ENCODE data around the gene COPA. TPM values are rescaled to one million over a fixed set of nuclear protein-coding genes. Genes with fewer than 3 reads are reported as not detected.

The COPA gene
- polyA plus RNA-seq, 6 donors from 2014 or later, result 107 to 130 (median 119) TPM

GRCh38 chr1:160359559-160360226 lies 16.6 kb upstream of the COPA start:
- H3K4me3 Mint-ChIP-seq, result no peak overlapping the region
- no peak for DNase-seq
- H3K27ac Mint-ChIP-seq, result peak overlapping the region in 2 of 6 donors; percentile 8 to 92
- peaks cover 26 to 44% of the 10 kb centered on the region in 2 donors for H3K36me3 Mint-ChIP-seq
- no peaks in the 10 kb centered on the region for H3K9me3 Mint-ChIP-seq
- H3K4me1 Mint-ChIP-seq, result peaks cover 0 to 17% (median 0%) of the 10 kb centered on the region in 3 donors
- H3K27me3 Mint-ChIP-seq, result no peaks in the 10 kb centered on the region
- no peak for ATAC-seq (ENCODE audit: low read depth in 2 of 2)

GRCh38 chr1:160358073-160358472 lies 15.0 kb upstream of the COPA start:
- Mint-ChIP-seq H3K36me3 (peaks cover 32 to 60% of the 10 kb centered on the region in 2 donors), H3K9me3 (no peaks in the 10 kb centered on the region), H3K27ac (peak overlapping the region in 2 of 6 donors; percentile 39 to 79), H3K4me1 (peaks cover 0 to 12% (median 0%) of the 10 kb centered on the region in 3 donors), H3K4me3 (no peak overlapping the region), H3K27me3 (no peaks in the 10 kb centered on the region)
- DNase-seq (no peak), ATAC-seq (ENCODE audit: low read depth in 2 of 2) (no peak)

GRCh38 chr1:160357286-160358002 lies 14.4 kb upstream of the COPA start:
- peaks cover 0 to 8% (median 0%) of the 10 kb centered on the region in 3 donors for H3K4me1 Mint-ChIP-seq
- H3K27ac Mint-ChIP-seq, result peak overlapping the region in 2 of 6 donors; percentile 16 to 39
- DNase-seq, result no peak
- no peak for ATAC-seq (ENCODE audit: low read depth in 2 of 2)
- no peak overlapping the region for H3K4me3 Mint-ChIP-seq
- H3K9me3 Mint-ChIP-seq, result no peaks in the 10 kb centered on the region
- H3K27me3 Mint-ChIP-seq, result no peaks in the 10 kb centered on the region
- peaks cover 32 to 65% of the 10 kb centered on the region in 2 donors for H3K36me3 Mint-ChIP-seq

- Mint-ChIP-seq H3K9me3 (no peaks in the 10 kb centered on the region), H3K27ac (peak overlapping the region in 1 of 6 donors; percentile 8), H3K4me1 (peaks cover 0 to 8% (median 0%) of the 10 kb centered on the region in 3 donors), H3K4me3 (no peak overlapping the region), H3K27me3 (no peaks in the 10 kb centered on the region), H3K36me3 (peaks cover 45 to 74% of the 10 kb centered on the region in 2 donors)
- DNase-seq, result no peak
- ATAC-seq (ENCODE audit: low read depth in 2 of 2), result peak; percentile 53 to 65
Measured at GRCh38 chr1:160354388-160354985, 11.4 kb upstream of the COPA start.

- Mint-ChIP-seq H3K36me3 (peaks cover 40 to 70% of the 10 kb centered on the region in 2 donors), H3K27ac (peak overlapping the region in 1 of 6 donors; percentile 26), H3K9me3 (no peaks in the 10 kb centered on the region), H3K27me3 (no peaks in the 10 kb centered on the region), H3K4me1 (peaks cover 0 to 8% (median under 1%) of the 10 kb centered on the region in 3 donors), H3K4me3 (no peak overlapping the region)
- no peak for ATAC-seq (ENCODE audit: low read depth in 2 of 2)
- DNase-seq, result no peak
Measured at GRCh38 chr1:160353223-160353622, 10.2 kb upstream of the COPA start.

- no peak for DNase-seq
- ATAC-seq (ENCODE audit: low read depth in 2 of 2), result no peak
- no peak overlapping the region for H3K4me3 Mint-ChIP-seq
Measured at GRCh38 chr1:160352555-160352954, 9.5 kb upstream of the COPA start.

GRCh38 chr1:160351629-160352028 lies 8.6 kb upstream of the COPA start:
- ATAC-seq (ENCODE audit: low read depth in 2 of 2) (no peak), DNase-seq (no peak)
- Mint-ChIP-seq H3K36me3 (peaks cover 25 to 58% of the 10 kb centered on the region in 2 donors), H3K4me1 (peaks cover 15 to 21% (median 17%) of the 10 kb centered on the region in 3 donors), H3K27me3 (no peaks in the 10 kb centered on the region), H3K27ac (no peak overlapping the region), H3K4me3 (no peak overlapping the region), H3K9me3 (no peaks in the 10 kb centered on the region)

More at GRCh38 chr1:160352555-160352954, 9.5 kb upstream of the COPA start:
- peaks cover 5 to 11% (median 8%) of the 10 kb centered on the region in 3 donors for H3K4me1 Mint-ChIP-seq
- no peaks in the 10 kb centered on the region for H3K27me3 Mint-ChIP-seq
- peak overlapping the region in 2 of 6 donors; percentile 26 to 56 for H3K27ac Mint-ChIP-seq
- no peaks in the 10 kb centered on the region for H3K9me3 Mint-ChIP-seq
- peaks cover 33 to 64% of the 10 kb centered on the region in 2 donors for H3K36me3 Mint-ChIP-seq

- Mint-ChIP-seq H3K4me3 (peak overlapping the region; percentile 53 to 96 (median 72)), H3K36me3 (peaks cover 18 to 27% of the 10 kb centered on the region in 2 donors), H3K4me1 (peaks cover 33 to 56% (median 40%) of the 10 kb centered on the region in 3 donors), H3K9me3 (no peaks in the 10 kb centered on the region), H3K27ac (peak overlapping the region; percentile 78 to 96 (median 88)), H3K27me3 (no peaks in the 10 kb centered on the region)
- peak; percentile 58 to 60 for ATAC-seq (ENCODE audit: low read depth in 2 of 2)
- peak; percentile 75 for DNase-seq
Measured at GRCh38 chr1:160346958-160347357, 3.9 kb upstream of the COPA start.

- no peaks in the 10 kb centered on the region for H3K9me3 Mint-ChIP-seq
- peak overlapping the region; percentile 78 to 96 (median 88) for H3K27ac Mint-ChIP-seq
- DNase-seq (peak; percentile 26), ATAC-seq (ENCODE audit: low read depth in 2 of 2) (no peak)
- H3K36me3 Mint-ChIP-seq, result peaks cover 18 to 26% of the 10 kb centered on the region in 2 donors
- peak overlapping the region in 7 of 8 donors; percentile 53 to 96 (median 73) for H3K4me3 Mint-ChIP-seq
- H3K27me3 Mint-ChIP-seq, result no peaks in the 10 kb centered on the region
- H3K4me1 Mint-ChIP-seq, result peaks cover 33 to 61% (median 40%) of the 10 kb centered on the region in 3 donors
Measured at GRCh38 chr1:160346463-160346862, 3.4 kb upstream of the COPA start.

GRCh38 chr1:160344936-160345335 lies 1.9 kb upstream of the COPA start:
- ATAC-seq (ENCODE audit: low read depth in 2 of 2) (no peak), DNase-seq (no peak)
- H3K9me3 Mint-ChIP-seq, result no peaks in the 10 kb centered on the region
- H3K36me3 Mint-ChIP-seq, result peaks cover 8 to 15% of the 10 kb centered on the region in 2 donors
- peak overlapping the region in 7 of 8 donors; percentile 64 to 100 (median 98) for H3K4me3 Mint-ChIP-seq
- H3K27me3 Mint-ChIP-seq, result no peaks in the 10 kb centered on the region
- peaks cover 38 to 67% (median 47%) of the 10 kb centered on the region in 3 donors for H3K4me1 Mint-ChIP-seq
- peak overlapping the region in 3 of 6 donors; percentile 54 to 100 (median 88) for H3K27ac Mint-ChIP-seq

- Mint-ChIP-seq H3K27me3 (no peaks in the 10 kb centered on the region), H3K27ac (peak overlapping the region in 5 of 6 donors; percentile 99 to 100 (median 100)), H3K36me3 (peaks cover 10 to 15% of the 10 kb centered on the region in 2 donors), H3K4me1 (peaks cover 33 to 67% (median 47%) of the 10 kb centered on the region in 3 donors), H3K9me3 (no peaks in the 10 kb centered on the region), H3K4me3 (peak overlapping the region in 7 of 8 donors; percentile 92 to 100 (median 98))
- DNase-seq (no peak), ATAC-seq (ENCODE audit: low read depth in 2 of 2) (no peak)
Measured at GRCh38 chr1:160344241-160344640, 1.2 kb upstream of the COPA start.

GRCh38 chr1:160342526-160342925 lies 524 bp downstream of the COPA start:
- peak; percentile 0 to 1 for ATAC-seq (ENCODE audit: low read depth in 2 of 2)
- no peak for DNase-seq
- no peaks in the 10 kb centered on the region for H3K27me3 Mint-ChIP-seq
- H3K4me3 Mint-ChIP-seq, result peak overlapping the region; percentile 92 to 100 (median 97)
- peak overlapping the region; percentile 99 to 100 (median 100) for H3K27ac Mint-ChIP-seq
- peaks cover 24 to 27% of the 10 kb centered on the region in 2 donors for H3K36me3 Mint-ChIP-seq
- no peaks in the 10 kb centered on the region for H3K9me3 Mint-ChIP-seq
- H3K4me1 Mint-ChIP-seq, result peaks cover 35 to 59% (median 41%) of the 10 kb centered on the region in 3 donors

- no peak for ATAC-seq (ENCODE audit: low read depth in 2 of 2)
Measured at GRCh38 chr1:160340866-160341265, 2.2 kb downstream of the COPA start.

More at GRCh38 chr1:160340866-160341265, 2.2 kb downstream of the COPA start:
- peak overlapping the region; percentile 29 to 100 (median 48) for H3K27ac Mint-ChIP-seq
- peaks cover 22 to 45% (median 29%) of the 10 kb centered on the region in 3 donors for H3K4me1 Mint-ChIP-seq
- H3K4me3 Mint-ChIP-seq, result peak overlapping the region in 4 of 8 donors; percentile 96 to 100 (median 98)
- H3K9me3 Mint-ChIP-seq, result no peaks in the 10 kb centered on the region
- DNase-seq, result no peak
- H3K27me3 Mint-ChIP-seq, result no peaks in the 10 kb centered on the region
- H3K36me3 Mint-ChIP-seq, result peaks cover 24 to 27% of the 10 kb centered on the region in 2 donors

Data from naive B cell (primary cell).